ENCODE results near the gene KRTAP22-2.

The KRTAP22-2 gene

DNA sequence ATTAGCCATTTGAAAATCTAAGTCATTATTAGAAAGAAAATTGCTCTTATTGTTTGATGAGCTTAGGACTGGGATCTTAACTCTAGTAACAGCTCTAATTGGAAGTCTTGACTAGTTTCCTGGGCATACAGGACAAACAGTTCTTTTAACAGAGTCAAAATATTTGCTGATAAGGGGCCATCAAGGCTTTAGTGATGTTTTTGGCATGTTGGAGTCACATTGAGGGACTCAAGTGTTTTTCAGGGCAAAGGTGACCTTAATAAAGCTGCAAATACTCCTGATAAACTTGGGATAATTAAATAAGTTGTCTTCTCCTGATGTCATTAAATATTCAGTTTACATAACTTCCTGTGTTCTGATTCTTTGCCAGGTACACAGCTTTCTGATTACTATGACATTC, 22.6 kb downstream of the KRTAP22-2 start:
- TF ChIP-seq, protein P1, sequence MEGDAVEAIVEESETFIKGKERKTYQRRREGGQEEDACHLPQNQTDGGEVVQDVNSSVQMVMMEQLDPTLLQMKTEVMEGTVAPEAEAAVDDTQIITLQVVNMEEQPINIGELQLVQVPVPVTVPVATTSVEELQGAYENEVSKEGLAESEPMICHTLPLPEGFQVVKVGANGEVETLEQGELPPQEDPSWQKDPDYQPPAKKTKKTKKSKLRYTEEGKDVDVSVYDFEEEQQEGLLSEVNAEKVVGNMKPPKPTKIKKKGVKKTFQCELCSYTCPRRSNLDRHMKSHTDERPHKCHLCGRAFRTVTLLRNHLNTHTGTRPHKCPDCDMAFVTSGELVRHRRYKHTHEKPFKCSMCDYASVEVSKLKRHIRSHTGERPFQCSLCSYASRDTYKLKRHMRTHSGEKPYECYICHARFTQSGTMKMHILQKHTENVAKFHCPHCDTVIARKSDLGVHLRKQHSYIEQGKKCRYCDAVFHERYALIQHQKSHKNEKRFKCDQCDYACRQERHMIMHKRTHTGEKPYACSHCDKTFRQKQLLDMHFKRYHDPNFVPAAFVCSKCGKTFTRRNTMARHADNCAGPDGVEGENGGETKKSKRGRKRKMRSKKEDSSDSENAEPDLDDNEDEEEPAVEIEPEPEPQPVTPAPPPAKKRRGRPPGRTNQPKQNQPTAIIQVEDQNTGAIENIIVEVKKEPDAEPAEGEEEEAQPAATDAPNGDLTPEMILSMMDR (IDR thresholded peaks at IDR 0.05; ENCODE audit: low read length, missing control alignments) = no peak
- DNase-seq (ENCODE audit: low read depth) = no peak
- H3K4me3 ChIP-seq (replicated peaks; ENCODE audit: low read depth, low read length) = no peak overlapping the region

DNA sequence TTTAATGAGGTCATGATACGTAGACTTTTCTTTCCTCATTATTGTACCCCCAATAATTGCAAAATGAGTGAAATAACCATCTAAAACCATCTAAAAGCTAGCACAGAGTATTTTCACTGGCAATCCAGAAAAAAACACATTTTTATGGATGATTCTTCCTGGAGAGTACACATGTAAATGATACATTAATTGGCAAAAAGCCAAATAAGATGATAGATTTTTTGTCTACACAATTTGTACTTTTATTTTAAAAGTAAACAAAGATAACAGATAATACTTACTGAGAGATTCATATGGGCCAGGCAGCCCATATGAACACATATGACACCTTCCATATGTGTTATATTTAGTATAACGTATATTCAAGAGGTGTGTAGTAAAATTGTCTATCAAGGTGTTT, 26.6 kb downstream of the KRTAP22-2 start:
- TF ChIP-seq, protein P1 (IDR thresholded peaks at IDR 0.05; ENCODE audit: low read length, missing control alignments) = no peak
- H3K4me3 ChIP-seq (replicated peaks; ENCODE audit: low read depth, low read length) = no peak overlapping the region
- DNase-seq (ENCODE audit: low read depth) = no peak

DNA sequence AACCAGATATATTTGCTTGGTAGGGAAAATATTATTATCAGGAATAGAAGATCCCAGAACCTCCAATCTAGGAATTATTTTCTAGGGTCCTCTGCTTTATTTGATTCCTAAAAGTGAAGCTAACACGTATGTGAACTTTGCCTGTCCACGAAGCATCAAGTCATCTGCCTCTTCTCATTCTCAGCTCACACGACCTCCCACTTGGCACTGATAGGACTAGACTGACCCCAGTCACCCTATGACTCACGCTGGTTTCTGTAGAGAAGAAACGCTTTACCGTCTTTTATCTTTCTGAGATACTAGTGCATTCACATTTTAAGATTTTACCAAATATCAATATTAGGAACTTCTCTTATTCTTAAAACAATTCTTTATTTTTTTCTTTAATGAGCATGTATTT, 27.1 kb downstream of the KRTAP22-2 start:
- TF ChIP-seq, protein P1 (IDR thresholded peaks at IDR 0.05; ENCODE audit: low read length, missing control alignments) = no peak

DNA sequence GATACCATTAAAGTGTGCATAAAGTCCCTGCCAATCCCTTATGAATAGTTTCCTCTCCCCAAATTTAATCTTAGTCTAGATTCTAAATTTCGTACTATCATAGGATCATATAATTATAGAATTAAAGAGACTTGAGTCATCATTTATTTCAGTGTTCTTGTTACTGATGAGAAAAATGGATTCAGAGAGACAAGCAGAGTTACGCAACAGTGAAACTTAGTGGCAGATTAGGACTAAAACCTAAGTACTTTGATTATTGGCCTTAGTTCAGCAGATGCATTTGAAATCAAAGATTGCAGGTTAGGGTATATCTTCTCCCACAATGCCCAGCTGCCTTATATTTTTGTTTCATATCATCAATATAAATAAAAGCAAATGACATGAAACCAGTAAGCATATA, 28.2 kb downstream of the KRTAP22-2 start:
- TF ChIP-seq, protein P1 (IDR thresholded peaks at IDR 0.05; ENCODE audit: low read length, missing control alignments) = no peak
- no peak overlapping the region for H3K4me3 ChIP-seq (replicated peaks; ENCODE audit: low read depth, low read length)
- no peak for DNase-seq (ENCODE audit: low read depth)

More for the DNA sequence above, 27.1 kb downstream of the KRTAP22-2 start:
- DNase-seq (ENCODE audit: low read depth) = no peak
- no peak overlapping the region for H3K4me3 ChIP-seq (replicated peaks; ENCODE audit: low read depth, low read length)

DNA sequence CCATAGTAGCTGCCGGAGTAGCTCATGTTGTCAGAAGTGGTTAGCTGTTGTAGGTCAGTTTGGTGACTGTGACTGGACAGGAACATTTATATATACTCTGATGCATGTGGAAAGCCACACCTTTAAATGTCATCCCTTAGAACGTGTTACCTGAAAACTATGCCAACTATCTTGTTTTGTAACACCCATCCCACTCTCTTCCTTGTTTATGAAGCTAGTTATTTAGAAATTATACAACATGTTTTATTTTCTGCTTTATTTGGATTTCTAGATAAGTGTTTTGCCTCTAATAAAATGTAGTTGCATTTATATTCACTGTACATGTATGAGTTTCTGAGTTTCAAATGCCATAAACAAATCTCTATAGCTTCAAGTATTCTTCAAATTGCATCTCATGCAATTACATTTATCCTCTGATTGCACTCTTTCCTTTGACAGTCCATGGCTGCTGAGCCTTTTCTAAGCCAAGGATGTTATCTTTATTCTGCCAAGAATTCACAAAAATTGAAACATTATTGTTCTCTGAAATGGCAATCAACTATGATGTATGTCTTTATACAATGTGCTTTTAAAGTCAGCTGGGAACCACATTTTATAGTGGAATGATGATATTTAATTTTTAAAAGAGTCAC, 28.8 kb downstream of the KRTAP22-2 start, which contains the start of gene KRTAP19-7:
Gene KRTAP19-7, minus strand, starts transcription at position 51 of the 632 bp plus-strand sequence. Its CDS starts 25 bp downstream, at position 26.
- no peak for DNase-seq (ENCODE audit: low read depth)
- no peak within 1 kb of the TSS for H3K4me3 ChIP-seq (replicated peaks; ENCODE audit: low read depth, low read length)
- TF ChIP-seq, protein P1 (IDR thresholded peaks at IDR 0.05; ENCODE audit: low read length, missing control alignments) = no peak

DNA sequence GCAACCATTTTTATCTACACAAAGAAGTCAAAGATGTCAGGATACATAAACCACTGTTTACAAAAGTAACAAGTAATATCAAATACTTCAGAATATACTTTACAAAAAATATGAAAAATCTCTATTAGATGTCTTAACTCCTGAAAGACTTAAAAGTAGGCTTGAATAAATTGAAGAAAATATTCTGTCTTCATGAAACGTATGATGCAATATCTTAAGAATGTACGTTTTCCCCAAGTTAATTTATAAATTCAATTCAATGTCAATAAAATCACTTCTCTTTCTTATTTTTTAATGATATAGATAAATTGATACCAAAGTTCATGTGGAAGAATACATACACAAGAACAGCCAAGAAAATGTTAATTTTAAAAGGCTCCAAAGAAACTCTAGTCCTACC, 35.1 kb downstream of the KRTAP22-2 start:
- H3K4me3 ChIP-seq (replicated peaks; ENCODE audit: low read depth, low read length) = no peak overlapping the region
- no peak for DNase-seq (ENCODE audit: low read depth)
- TF ChIP-seq, protein P1 (IDR thresholded peaks at IDR 0.05; ENCODE audit: low read length, missing control alignments) = no peak

DNA sequence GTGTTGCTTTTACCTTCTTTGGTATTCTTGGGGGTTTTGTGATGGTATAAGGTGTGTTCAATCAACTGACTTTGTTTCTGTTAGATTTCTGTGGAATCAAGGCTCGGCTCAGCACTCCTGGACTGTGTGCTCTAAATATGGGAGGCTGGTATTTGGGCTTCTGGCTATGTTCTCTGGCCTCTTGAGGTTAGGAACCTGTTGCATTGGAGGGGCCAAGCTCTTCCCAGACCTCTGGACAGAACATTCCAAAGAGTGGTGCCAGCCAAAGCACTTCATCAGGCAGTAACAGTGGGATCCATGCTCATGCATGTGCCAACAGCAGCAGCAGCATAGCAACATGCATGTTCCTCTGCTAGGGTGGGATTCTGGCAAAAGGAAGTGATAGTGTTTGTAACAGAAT, 37.4 kb downstream of the KRTAP22-2 start:
- TF ChIP-seq, protein P1 (IDR thresholded peaks at IDR 0.05; ENCODE audit: low read length, missing control alignments) = no peak
- H3K4me3 ChIP-seq (replicated peaks; ENCODE audit: low read depth, low read length) = no peak overlapping the region
- DNase-seq (ENCODE audit: low read depth) = no peak

Data from fibroblast of pulmonary artery (primary cell).